SU-DHL-6 (cell line): ENCODE measurements around the gene FOXJ2.

Source experiments
- H2AFZ ChIP-seq: fragments of 200-600 bp; sonication (generic); 2 replicates; pipeline ENCODE4 v1.6.1; 2014; ENCODE audit warnings: low read depth, mild to moderate bottlenecking, moderate library complexity, mixed read lengths, antibody characterized with exemption, low read length; ENCODE audit not compliant: severe bottlenecking
- H3F3A ChIP-seq: fragments of 200-600 bp; shearing (Covaris generic); 2 replicates; pipeline ENCODE4 v1.6.0; 2016; ENCODE audit warnings: antibody characterized with exemption, mild to moderate bottlenecking; ENCODE audit not compliant: insufficient read depth
- H3K27ac ChIP-seq: fragments of 200-600 bp; sonication (generic); 2 replicates; pipeline ENCODE4 v1.5.1; 2016; ENCODE audit warnings: low read depth, mild to moderate bottlenecking, low read length, moderate library complexity, mixed read lengths
- H3K27me3 ChIP-seq: fragments of 200-600 bp; sonication (generic), shearing (Covaris generic); 2 replicates; pipeline ENCODE4 v1.6.0; 2014; ENCODE audit warnings: mild to moderate bottlenecking, low read length
- H3K36me3 ChIP-seq: fragments of 200-600 bp; sonication (generic); 2 replicates; pipeline ENCODE4 v1.6.1; 2014; ENCODE audit warnings: mild to moderate bottlenecking, low read length, mixed read lengths
- H3K4me2 ChIP-seq: fragments of 300-600, 200-600 bp; shearing (Covaris generic), sonication (generic); 2 replicates; pipeline ENCODE4 v1.6.0; 2014; ENCODE audit warnings: low read length, low read depth, mild to moderate bottlenecking; ENCODE audit not compliant: poor library complexity, severe bottlenecking
- H3K4me3 ChIP-seq: fragments of 200-600 bp; sonication (generic); 2 replicates; pipeline ENCODE4 v1.5.1; 2014; ENCODE audit warnings: antibody characterized with exemption, low read length, mild to moderate bottlenecking, mixed read lengths; ENCODE audit not compliant: insufficient read depth, poor library complexity, severe bottlenecking
- H3K79me2 ChIP-seq: fragments of 200-600 bp; sonication (generic); 2 replicates; pipeline ENCODE4 v1.6.1; 2014; ENCODE audit warnings: mild to moderate bottlenecking, low read length, moderate library complexity; ENCODE audit not compliant: insufficient read depth
- H3K9ac ChIP-seq: fragments of 200-600 bp; sonication (generic); 2 replicates; pipeline ENCODE4 v1.7.0; 2014; ENCODE audit warnings: mild to moderate bottlenecking, low read length
- H3K9me2 ChIP-seq: fragments of 200-600 bp; sonication (generic); replicated peaks from 2 replicates; pipeline ENCODE4 v1.6.1; 2014; ENCODE audit warnings: low read length; ENCODE audit not compliant: insufficient read depth
- H3K9me3 ChIP-seq: fragments of 200-600 bp; sonication (generic); 2 replicates; pipeline ENCODE4 v1.6.1; 2014; ENCODE audit warnings: low read length, mixed read lengths; ENCODE audit not compliant: insufficient read depth
- H4K20me1 ChIP-seq: fragments of 200-600 bp; sonication (generic); 2 replicates; pipeline ENCODE4 v1.6.1; 2014; ENCODE audit warnings: low read depth, mild to moderate bottlenecking, antibody characterized with exemption, low read length, moderate library complexity, mixed read lengths
- CTCF ChIP-seq: fragments of 200-600 bp; sonication (generic); IDR thresholded peaks from one replicate; pipeline ENCODE4 v1.5.1; 2017; ENCODE audit warnings: antibody characterized with exemption, mild to moderate bottlenecking, low read length, moderate library complexity; ENCODE audit not compliant: insufficient read depth, poor library complexity, severe bottlenecking
- EZH2phosphoT487 ChIP-seq: fragments of 200-600 bp; sonication (generic), shearing (Covaris generic); conservative IDR thresholded peaks from 2 replicates; pipeline ENCODE4 v1.6.1; 2018; ENCODE audit warnings: mild to moderate bottlenecking, antibody characterized with exemption, low read length, moderate library complexity, mixed read lengths

FOXJ2 gene

GRCh38 chr12:8036346-8036745 lies 3.8 kb downstream of the FOXJ2 start:
- Histone ChIP-seq H2AFZ (no peak overlapping the region), H3K9me2 (no peaks in the 10 kb centered on the region), H3K79me2 (no peaks in the 10 kb centered on the region), H3K4me2 (no peak overlapping the region), H3F3A (no peaks in the 10 kb centered on the region), H3K9me3 (no peaks in the 10 kb centered on the region), H3K9ac (no peak overlapping the region), H3K4me3 (no peak overlapping the region), H4K20me1 (no peaks in the 10 kb centered on the region), H3K27me3 (no peaks in the 10 kb centered on the region), H3K27ac (no peak overlapping the region), H3K36me3 (no peaks in the 10 kb centered on the region)
- TF ChIP-seq CTCF: no peak
- TF ChIP-seq EZH2phosphoT487: no peak

- no peak overlapping the region for H3K9ac ChIP-seq
- H4K20me1 ChIP-seq: no peaks in the 10 kb centered on the region
- no peaks in the 10 kb centered on the region for H3K36me3 ChIP-seq
- H3K4me2 ChIP-seq: no peak overlapping the region
- H3K9me2 ChIP-seq: no peaks in the 10 kb centered on the region
- no peaks in the 10 kb centered on the region for H3K9me3 ChIP-seq
- no peak overlapping the region for H2AFZ ChIP-seq
- no peak overlapping the region for H3K4me3 ChIP-seq
- no peaks in the 10 kb centered on the region for H3F3A ChIP-seq
- no peaks in the 10 kb centered on the region for H3K79me2 ChIP-seq
- TF ChIP-seq EZH2phosphoT487 (no peak), CTCF (no peak)
- no peak overlapping the region for H3K27ac ChIP-seq
- H3K27me3 ChIP-seq: no peaks in the 10 kb centered on the region
Measured at GRCh38 chr12:8037046-8037663, 4.6 kb downstream of the FOXJ2 start.

- Histone ChIP-seq H3K9me3 (no peaks in the 10 kb centered on the region), H3K27me3 (no peaks in the 10 kb centered on the region), H4K20me1 (no peaks in the 10 kb centered on the region), H3K27ac (no peak overlapping the region), H3F3A (no peaks in the 10 kb centered on the region), H3K36me3 (no peaks in the 10 kb centered on the region), H3K4me2 (no peak overlapping the region), H3K9ac (no peak overlapping the region), H3K79me2 (no peaks in the 10 kb centered on the region), H3K4me3 (no peak overlapping the region), H2AFZ (no peak overlapping the region), H3K9me2 (no peaks in the 10 kb centered on the region)
- no peak for TF ChIP-seq EZH2phosphoT487
- no peak for TF ChIP-seq CTCF
Measured at GRCh38 chr12:8037947-8038346, 5.4 kb downstream of the FOXJ2 start.

DNA sequence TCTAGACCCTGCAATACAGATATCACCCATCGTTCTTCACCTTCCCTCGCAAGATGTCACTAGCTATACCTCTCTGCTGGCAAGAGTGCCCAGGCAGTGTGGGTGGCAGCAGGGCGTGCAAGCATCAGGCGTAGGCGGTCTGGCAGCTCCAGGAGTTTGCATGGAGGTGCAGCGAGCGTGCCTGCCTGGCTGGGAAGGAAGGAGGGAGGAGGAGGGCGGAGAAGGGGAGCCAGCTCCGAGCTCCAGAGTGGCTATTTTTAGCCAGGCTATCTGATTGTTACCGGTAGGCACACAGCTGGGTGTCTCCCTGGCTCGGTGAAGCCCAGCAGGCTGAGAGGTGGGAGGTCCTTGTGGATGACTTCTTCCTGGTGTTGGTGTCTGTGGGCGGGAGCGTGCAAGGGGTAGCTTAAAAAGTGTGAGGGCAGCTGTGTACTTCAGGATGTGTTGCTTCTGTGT lies 6.2 kb downstream of the FOXJ2 start:
- Histone ChIP-seq H3K9ac (no peak overlapping the region), H3K4me3 (no peak overlapping the region)

More for the DNA sequence above, 6.2 kb downstream of the FOXJ2 start:
- no peaks in the 10 kb centered on the region for H3F3A ChIP-seq
- H3K27me3 ChIP-seq: no peaks in the 10 kb centered on the region
- H3K9me2 ChIP-seq: no peaks in the 10 kb centered on the region
- H3K79me2 ChIP-seq: no peaks in the 10 kb centered on the region
- no peak overlapping the region for H2AFZ ChIP-seq
- H4K20me1 ChIP-seq: no peaks in the 10 kb centered on the region
- no peak overlapping the region for H3K27ac ChIP-seq
- H3K9me3 ChIP-seq: no peaks in the 10 kb centered on the region
- H3K36me3 ChIP-seq: no peaks in the 10 kb centered on the region
- TF ChIP-seq EZH2phosphoT487 (no peak), CTCF (no peak)
- no peak overlapping the region for H3K4me2 ChIP-seq
